Stimulated activated CD4-positive, alpha-beta T cell treated with anti-CD3 and anti-CD28 coated beads, Interleukin-4, amount 100 ng/mL, for 24 hours (primary cell): ENCODE results near the gene TMEM72.

Source experiments
- DNase-seq: peaks from one replicate; pipeline ENCODE4 v3.0.0-alpha.2; 2020

The TMEM72 gene

GRCh38 chr10:44956717-44957706 lies 45.9 kb downstream of the TMEM72 start:
- no peak for DNase-seq

- DNase-seq, result no peak
Observed at GRCh38 chr10:44958196-44958897, 47.2 kb downstream of the TMEM72 start.

GRCh38 chr10:44958898-44959246 lies 47.7 kb downstream of the TMEM72 start:
- DNase-seq, result no peak

GRCh38 chr10:44959247-44960087 lies 48.3 kb downstream of the TMEM72 start, which contains the start of gene RASSF4:
RASSF4 (plus strand) TSS chr10:44959802; CDS start chr10:44970203, 10,401 bp downstream.
- peak; percentile 93 for DNase-seq

- DNase-seq, result no peak
Observed at GRCh38 chr10:44960088-44960460, 48.9 kb downstream of the TMEM72 start.

- no peak for DNase-seq
Observed at GRCh38 chr10:44960482-44961229, 49.5 kb downstream of the TMEM72 start.

- DNase-seq, result no peak
Observed at GRCh38 chr10:44961230-44961571, 50.1 kb downstream of the TMEM72 start.

GRCh38 chr10:44961931-44962750 lies 51.0 kb downstream of the TMEM72 start:
- DNase-seq, result no peak

- no peak for DNase-seq
Observed at GRCh38 chr10:44962870-44963738, 52.0 kb downstream of the TMEM72 start.

GRCh38 chr10:44963772-44964633 lies 52.9 kb downstream of the TMEM72 start:
- DNase-seq, result no peak

GRCh38 chr10:44965104-44965503 lies 54.0 kb downstream of the TMEM72 start:
- no peak for DNase-seq

GRCh38 chr10:44965651-44966097 lies 54.5 kb downstream of the TMEM72 start:
- DNase-seq, result no peak

- DNase-seq, result no peak
Observed at GRCh38 chr10:44966129-44966815, 55.1 kb downstream of the TMEM72 start.

GRCh38 chr10:44966816-44967509 lies 55.8 kb downstream of the TMEM72 start:
- no peak for DNase-seq

- DNase-seq, result no peak
Observed at GRCh38 chr10:44967616-44968015, 56.5 kb downstream of the TMEM72 start.

- no peak for DNase-seq
Observed at GRCh38 chr10:44968091-44968490, 57.0 kb downstream of the TMEM72 start.

- no peak for DNase-seq
Observed at GRCh38 chr10:44968500-44969400, 57.6 kb downstream of the TMEM72 start.
